Measurements from ENCODE around the gene TPMT.
"Not testable (repeated sequence)": the region's sequence is repeated elsewhere in the genome, so short reads cannot be mapped to it uniquely, and the experiment has no call there.

Gene TPMT

DNA sequence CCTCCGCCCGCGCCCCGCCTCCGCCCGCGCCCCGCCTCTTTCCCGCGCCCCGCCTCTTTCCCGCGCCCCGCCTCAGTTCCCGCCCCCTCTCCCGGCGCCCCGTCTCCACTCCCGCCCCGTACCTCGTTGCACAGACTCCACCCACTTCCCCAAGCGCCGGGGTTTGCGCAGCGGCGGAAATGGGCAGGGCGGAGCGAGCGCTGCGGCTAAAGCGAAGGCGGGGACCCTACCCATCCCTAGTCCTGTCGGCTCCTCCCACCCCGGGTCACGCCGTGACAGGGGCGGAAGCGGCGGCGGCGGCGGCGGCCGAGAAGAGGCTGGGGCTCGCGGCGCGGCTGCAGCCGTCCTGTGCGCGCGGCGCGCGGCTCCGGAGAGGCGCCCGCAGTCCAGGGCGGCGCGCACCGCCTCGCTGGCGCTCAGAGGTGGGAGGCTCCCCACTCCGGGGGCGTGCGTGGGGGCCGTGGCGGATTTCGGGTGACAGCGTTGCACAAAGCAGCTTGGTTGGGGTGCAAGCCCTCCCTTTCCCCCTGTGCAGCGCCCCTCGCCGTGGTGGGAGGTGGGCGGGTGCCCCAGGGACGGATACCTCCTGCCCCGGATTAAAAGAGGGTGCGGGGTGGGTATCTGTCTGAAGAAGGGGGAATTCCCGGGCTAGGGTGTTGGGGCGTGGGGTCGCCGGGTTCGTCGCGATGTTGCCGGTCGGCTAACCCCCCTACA is 430 bp upstream of the TPMT start, which contains the start of gene KDM1B:
TSS of gene KDM1B (plus strand) at position 273 of the 714 bp plus-strand sequence. CDS start 4,474 bp downstream, outside the sequence.
- peak; percentile 98 for DNase-seq

DNA sequence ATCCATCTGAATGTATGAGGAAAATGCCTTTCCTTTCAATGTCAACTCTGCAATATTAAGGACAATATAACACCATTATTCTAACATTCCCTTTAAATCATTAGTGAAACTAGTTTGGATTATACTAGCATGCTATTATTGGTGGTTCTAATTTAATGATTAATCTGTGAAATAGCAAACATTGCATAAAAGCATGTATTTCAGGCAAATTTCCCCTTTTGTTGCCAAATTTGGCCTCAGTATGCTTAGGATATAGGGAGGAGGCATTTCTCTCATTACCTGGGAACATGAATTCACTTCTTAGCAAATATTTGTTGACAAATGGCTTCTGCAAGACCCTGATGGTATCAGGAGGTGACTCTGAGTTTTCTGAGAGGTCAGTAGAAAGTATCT is 1.6 kb downstream of the TPMT start:
- no peak for DNase-seq

- no peak for DNase-seq
Observed at GRCh38 chr6:18151801-18152200, 3.1 kb downstream of the TPMT start.

DNA sequence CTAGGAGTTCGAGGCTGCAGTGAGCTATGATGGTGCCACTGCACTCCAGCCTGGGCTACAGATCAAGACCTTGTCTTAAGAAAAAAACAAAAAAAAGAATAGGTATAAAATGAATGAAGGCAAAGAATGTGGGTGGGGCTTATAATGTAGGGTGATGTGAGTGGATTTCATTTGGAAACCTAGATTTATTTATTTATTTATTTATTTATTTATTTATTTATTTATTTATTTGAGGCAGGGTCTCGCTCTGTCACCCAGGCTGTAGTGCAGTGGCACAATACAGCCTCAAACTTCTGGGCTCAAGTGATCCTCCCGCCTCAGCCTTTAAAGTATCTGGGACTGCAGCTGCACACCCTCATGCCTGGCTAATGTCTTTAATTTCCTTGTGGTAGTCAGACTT is 3.5 kb downstream of the TPMT start:
- DNase-seq: not testable (repeated sequence)

DNA sequence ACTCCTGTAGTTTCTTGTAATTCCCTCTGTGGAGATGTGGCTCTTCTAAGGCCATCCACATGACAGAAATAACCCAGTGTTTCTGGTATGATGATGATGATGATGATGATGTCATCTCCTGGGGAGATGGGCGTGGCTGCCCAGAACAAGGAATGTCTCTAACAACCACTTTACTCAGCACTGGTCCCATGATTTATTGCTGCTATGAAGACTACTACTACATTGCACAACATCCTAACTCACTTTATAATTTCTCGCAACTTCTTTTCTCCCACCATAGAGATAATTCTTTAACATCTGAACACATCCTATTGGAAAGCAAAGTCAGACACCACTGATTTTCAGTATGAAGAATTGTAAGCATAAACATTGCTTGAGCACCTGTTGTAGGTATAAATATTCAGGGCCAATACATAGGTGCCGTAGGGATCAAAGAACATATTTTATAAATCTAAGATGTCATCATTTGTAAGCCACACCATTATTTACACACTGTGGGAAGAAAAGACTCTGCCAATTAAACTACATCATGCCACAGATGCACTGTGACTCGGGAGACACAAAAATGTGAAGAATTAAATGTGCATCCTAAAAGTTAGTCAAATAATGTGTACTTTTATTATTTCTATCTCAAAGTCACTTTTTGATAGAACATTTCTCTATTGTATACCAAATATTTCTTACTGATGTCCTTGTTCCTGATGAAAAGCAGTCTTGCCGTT is 6.4 kb downstream of the TPMT start:
- DNase-seq: no peak

DNA sequence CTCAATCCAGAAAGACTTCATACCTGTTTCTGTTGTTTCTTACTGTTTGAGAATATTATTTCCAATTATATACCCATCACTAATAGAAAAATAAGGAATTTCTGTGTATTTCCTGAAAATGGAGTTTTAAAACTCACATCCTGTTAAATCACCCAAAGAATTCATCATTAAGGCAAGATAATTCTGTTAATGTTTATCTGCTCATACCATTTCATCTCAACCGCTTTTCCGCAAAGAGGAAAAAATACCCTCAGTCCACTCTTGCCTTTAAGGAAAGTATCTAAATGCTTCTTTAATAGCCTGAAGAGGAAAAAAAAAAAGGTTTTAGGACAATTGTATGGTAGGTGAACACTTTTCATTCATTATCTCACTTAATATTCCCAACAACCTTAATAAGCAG is 7.3 kb downstream of the TPMT start:
- DNase-seq: no peak

DNA sequence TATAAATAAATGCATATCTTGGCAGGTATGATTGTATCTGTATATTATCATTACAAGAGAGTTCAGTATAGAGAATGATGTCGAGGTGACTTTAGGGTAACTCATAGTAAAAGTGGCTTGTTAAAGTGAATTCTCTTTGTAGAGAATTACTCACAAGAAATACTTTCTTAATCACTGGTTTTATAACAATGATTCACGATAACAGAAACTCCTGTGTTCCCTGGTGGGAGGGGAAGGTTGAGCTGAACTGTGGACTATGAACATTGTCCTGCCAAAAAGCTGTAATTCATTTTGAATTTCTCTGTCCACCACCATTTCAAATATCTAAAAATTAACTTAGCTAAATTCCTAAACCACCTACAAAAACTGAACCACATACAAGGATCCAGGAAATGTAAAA is 7.7 kb downstream of the TPMT start:
- DNase-seq: no peak

DNA sequence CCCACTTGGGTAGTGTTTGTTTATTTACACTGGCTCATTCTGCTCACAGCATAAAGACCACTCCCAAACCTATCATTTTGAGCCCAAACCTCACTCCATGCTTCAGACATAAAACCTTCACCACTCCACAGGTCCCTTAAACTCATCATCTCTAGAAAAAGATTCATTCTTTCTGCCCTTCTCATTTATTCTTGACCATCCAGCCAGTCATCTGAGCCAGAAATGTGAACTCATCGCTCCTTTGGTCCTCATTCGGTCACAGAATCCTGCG is 12.4 kb downstream of the TPMT start:
- no peak for DNase-seq

- no peak for DNase-seq
Observed at GRCh38 chr6:18141805-18142590, 12.9 kb downstream of the TPMT start.

DNA sequence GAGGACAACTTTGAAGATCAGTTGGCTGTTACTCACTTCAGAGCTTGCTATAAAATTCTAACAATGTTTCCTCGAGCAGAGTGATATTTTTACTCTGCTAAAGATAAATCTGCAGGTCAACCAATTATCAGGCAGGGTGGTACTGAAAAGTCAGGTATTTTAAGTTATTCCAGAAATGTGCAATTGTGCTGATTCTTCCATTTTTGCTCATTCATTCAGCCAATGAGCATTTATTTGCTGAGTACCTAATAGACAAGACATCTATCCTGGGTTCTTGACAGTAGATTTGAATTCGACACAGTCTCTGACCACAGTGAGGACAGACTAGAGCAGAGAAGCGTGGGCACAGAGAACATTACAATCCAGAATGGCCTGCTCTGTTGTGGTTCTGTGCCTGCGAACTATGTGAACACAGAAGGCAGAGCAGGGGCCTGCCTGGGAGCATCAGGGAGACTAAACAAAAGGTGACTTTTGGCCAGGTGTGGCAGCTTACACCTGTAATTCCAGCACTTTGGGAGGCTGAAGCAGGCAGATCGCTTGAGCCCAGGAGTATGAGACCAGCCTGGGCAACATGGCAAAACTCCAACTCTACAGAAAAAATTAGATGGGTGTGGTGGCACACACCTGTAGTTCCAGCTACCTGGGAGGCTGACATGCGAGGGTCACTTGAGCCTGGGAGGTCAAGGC is 14.8 kb downstream of the TPMT start:
- no peak for DNase-seq

GRCh38 chr6:18138906-18139305 is 16.0 kb downstream of the TPMT start:
- DNase-seq: no peak

DNA sequence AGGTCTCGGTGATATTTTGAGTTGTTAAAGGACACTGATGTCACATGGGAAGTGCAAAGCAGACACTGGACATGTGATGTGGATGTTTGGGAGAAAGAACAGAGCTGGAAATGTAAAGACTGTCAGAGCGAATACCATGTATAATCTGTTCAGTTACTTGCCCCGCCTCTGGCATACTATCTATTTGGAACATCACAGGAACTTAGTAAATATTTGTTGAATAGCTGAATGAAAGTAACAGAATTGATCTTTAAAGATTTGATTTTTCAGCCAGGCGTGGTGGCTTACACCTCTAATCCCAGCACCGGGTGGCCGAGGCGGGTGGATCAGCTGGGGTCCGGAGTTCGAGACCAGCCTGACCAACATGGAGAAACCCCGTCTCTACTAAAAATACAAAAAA is 18.6 kb downstream of the TPMT start:
- no peak for DNase-seq

- no peak for DNase-seq
Observed at GRCh38 chr6:18135171-18135570, 19.7 kb downstream of the TPMT start.

DNA sequence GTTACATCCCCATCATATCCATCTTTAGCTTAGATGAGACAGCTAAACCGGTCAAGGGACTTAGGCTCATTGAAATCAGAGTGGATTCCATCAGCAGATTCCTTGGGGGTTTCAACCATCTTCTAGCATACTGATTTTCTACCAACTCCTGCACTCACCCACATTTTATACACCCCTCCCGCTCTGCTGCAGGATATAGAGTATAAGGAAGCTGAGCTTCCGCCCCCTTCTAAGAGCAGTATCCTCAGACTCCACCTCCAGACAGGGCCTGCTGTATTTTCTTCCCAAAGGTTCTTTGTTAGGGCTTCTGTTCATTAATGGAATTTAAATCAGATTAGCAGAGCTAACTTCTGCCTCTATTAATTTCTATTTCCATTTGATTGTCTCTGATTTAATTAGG is 22.5 kb downstream of the TPMT start:
- no peak for DNase-seq

GRCh38 chr6:18126121-18126520 is 28.8 kb downstream of the TPMT start:
- DNase-seq: no peak

GRCh38 chr6:18122128-18123093 is 32.5 kb downstream of the TPMT start, which contains the start of gene NHLRC1:
NHLRC1 (minus strand) TSS chr6:18122677; CDS start chr6:18122606, 71 bp downstream.
- DNase-seq: peak; percentile 80

- no peak for DNase-seq
Observed at GRCh38 chr6:18121580-18122127, 33.2 kb downstream of the TPMT start.

DNA sequence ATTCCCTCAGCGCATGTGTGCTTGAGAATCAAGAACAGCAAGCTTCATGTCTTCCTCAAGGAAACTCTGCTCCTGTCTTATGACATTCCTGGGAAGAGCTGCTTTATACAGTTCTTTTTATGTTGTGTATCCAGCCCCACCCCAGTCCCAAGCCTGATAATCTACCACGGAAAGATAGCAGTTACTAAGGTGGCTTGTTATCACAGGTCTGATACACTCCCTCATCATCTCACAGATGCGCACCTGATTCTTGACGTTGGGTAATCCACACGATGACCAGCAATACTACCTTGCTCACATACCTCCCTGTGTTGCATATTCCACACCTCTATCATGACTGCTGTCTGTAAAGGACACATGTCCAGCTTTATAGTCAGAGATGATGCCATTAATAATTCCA is 35.6 kb downstream of the TPMT start:
- DNase-seq: no peak

GRCh38 chr6:18118330-18118729 is 36.5 kb downstream of the TPMT start:
- no peak for DNase-seq

DNA sequence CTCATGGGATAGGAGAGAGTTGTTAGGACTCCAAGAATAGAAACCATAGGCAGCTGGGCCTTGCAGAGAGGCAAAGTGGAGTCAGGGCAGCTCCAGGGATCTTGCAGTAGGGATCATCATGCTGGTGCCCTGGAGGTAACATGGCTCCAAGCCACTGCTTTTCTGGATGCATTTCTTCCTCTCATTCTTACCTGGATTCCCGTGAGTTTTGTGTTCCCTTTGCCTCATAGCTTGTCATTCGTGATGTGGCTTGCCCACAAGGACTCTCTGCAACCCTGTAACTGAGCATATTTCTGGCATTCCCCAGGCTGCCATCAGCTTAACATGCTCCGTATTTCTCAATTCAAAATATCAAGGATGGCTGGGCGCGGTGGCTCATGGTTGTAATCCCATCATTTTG is 37.7 kb downstream of the TPMT start:
- DNase-seq: no peak

DNA sequence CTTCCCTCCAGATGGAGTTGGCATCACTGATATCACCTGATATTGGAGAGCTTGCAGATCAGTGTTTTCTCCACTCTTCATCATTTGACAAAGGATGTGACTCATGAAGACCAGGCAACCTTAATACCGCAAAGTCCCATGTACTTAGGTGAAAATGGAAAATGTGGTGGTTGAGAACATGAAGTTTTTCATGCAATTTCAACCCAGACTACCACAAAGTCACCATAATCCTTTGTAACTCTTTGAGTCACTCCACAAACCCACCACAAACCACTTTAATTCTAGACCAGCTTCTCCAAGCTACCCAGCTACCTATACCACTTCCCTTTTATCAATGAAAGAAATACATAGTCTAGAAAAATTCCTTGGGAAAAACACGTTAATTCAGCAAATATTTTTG is 39.5 kb downstream of the TPMT start:
- no peak for DNase-seq

- DNase-seq: no peak
Observed at GRCh38 chr6:18110162-18110561, 44.7 kb downstream of the TPMT start.
